DMS79 (cell line): ENCODE measurements around the gene MME.

Source experiments
- DNase-seq: peaks from one replicate; lab custom pipeline; 2025; lab: John Stamatoyannopoulos, UW

MME gene

DNA sequence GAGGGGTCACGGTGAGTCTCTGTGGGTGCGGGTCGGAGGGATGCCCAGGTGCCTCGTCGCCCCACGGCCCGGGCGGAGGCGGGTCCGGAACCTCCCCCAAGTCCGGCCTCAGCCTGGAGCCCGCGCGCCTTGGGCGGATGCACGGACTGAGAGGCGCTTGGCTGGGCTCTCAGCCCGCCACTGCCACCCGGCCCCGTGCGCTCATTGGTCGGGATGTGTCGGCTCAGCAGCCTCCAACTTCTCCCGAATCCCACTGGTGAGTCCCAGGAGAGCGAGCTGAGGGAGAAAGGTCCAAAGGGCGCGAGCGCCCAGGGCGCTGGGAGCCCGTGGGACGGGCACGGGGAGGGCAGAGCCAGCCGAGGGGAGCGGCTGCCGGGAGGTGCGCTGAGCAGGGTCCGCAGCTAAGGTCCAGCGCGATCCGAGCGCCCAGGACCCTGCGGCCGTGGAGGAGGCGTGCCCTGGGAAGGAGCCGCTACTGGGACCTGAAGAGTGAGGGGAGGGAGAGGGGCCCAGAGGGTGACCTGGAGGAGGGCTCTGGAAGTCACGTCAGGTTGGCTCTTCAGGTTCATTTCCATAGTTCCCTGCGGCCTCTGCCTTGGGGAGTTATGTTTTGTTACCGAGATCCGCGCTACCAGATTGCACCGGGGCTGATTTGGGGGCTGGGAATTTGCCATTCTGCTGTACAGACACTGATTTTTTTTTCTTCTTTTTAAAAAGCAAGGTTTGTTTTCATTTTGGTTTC lies at the start of gene MME:
MME (plus strand) TSS at position 574 of the 742 bp plus-strand sequence. CDS start 3,849 bp downstream, outside the sequence.
- DNase-seq = no peak

DNA sequence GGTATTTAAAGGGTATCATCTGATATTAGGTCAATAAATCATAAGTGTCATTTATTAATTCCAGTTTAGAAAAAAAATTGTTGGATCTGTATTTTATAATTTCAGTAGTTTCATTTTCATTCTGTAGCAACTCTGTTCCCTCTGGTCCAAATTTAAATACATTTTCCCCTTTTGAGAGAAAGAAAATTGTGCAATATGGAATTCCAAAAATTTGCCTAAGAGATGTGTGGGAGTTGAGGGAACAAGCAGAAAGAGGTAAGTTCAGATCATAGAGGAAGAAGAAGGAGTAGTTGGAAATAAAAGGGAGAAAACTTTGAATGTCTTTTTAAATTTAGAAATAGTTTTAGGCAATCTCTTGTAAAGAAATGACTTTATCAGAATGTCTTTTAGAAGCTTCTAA lies 48.9 kb upstream of the MME start:
- DNase-seq = no peak

DNA sequence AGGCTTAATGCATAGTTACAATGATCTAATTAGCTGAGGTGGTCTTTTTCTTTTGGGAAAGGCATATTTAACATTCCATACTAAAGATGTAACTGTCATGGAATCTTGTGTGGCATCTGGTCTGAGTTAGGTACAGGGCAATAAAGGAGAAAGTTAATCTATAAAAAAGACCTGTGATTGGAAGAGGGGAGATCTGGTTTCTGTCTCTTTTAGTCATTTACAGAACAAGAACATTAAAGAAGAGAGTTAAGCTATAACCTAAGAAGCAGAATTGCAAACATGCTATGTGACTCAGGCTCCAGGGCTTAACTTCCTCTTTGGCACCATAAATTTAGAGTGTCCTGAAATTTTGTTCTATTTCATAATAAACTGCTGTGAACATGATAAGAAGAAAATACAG lies 47.2 kb upstream of the MME start:
- no peak for DNase-seq

DNA sequence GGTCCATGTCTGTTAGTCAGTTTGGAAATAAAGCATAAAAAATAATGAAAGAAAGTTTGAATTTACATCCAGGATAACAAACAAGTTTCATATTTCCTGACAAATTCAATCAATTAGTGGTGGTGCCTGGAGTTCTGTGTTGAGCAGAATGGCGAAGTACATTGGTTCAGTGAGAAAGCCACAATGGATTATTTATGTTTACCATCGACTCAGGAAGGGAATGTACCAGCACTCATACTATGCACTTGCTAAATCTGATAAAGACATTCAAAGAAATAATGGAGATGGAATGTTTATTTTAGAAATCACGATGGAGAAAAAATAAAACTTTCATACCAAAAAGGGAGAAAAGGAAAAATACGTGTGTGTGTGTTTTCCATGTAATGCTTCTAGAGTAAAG lies 45.3 kb upstream of the MME start:
- DNase-seq = no peak

DNA sequence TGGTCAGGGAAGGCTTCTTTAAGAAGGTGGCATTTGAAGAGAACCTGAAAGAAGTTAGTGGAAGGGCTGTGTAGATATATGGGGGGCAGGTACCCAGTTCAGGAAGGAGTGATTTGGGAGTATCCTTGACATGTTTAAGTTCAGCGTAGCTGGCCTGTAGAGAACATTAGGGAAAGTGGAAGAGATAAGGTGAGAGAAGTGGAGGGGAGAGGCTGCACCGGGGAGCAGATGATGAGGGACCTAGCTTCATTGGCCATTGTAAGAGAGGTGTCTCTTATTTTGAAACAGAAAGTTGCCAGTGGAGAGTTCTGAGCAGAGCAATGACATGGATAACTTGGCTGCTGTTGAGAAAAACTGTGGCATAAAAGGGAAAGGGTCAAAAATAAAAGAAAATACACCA lies 44.6 kb upstream of the MME start:
- no peak for DNase-seq

DNA sequence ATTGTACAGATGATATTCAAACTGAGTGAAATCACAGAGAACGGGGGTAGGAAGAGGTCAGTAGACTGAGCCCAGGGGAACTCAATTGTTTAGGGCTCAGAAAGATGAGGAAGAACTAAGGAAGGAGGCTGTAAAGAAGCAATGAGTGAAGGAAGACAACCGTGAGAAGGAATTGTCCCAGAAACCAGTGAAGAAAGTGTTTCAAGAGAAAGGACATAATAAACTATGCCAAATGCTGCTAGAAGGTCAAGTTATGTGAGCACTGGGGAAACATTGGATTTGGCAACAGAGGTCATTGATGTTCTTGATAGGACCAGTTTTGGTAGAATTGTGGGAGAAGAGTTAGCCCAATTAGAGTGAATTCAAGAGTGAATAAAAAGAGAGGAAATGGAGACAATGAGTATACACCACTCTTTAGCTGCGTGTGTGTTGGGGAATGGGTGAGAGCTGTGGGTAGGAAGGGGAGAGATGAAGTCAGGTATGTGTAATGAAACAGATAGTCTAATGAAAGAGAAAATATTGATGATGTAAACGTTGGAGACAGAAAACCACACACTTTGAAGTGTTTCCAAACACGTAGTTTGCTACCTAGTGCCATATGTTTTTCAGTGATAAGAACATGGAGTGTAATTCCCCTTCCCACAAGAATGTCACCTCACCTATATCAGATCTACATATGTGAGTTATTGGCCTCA lies 42.5 kb upstream of the MME start:
- DNase-seq = no peak

DNA sequence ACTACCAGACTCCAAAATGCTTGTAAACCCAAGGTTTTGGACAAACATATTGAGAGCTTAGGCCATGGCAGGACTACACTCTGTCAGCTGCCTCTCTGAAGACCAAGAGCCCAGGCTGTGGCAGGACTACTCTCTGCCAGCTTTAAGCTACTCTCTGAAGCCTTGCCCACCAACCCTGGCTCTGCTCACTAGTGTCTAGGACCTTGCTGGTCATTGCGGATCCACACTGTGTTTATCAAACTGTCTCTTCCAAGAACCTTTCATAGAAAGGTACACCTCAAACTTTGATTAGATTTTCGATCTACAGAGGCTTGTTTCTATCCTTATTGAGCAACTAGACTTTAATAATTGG lies 41.9 kb upstream of the MME start:
- no peak for DNase-seq

DNA sequence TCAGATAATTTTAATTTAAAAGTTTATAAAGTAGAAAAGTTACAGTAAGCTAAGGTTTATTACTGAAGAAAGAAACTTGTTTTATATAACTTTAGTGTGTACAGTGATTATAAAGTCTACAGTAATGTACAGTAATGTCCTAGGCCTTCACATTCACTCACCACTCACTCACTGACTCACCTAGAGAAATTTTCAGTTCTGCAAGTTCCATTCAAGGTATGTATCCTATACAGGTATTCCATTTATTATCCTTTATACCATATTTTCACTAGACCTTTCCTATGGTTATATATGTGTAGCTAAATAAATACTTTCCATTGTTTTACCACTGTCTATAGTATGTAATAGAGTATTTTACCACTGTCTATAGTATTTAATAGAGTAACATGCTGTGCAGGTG lies 33.2 kb upstream of the MME start:
- no peak for DNase-seq

DNA sequence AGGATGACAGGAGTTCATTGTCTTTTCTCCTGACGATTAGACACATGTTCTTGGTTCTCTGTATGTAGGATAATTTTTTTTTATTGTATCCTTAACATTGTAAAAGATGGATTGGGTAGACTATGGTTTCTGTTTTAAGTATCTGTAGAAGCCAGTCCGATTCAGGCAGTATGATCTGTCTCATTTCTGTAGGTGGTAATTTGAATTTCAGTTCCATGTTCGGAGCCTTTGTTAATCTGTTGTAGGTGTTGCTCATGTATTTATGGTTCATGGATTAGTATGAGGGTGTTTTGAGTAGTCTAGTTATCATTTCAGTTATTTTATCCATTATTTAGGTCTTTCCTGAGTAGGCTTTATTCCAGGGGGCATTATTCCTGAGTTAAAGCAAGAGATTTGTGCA lies 32.4 kb upstream of the MME start:
- no peak for DNase-seq

DNA sequence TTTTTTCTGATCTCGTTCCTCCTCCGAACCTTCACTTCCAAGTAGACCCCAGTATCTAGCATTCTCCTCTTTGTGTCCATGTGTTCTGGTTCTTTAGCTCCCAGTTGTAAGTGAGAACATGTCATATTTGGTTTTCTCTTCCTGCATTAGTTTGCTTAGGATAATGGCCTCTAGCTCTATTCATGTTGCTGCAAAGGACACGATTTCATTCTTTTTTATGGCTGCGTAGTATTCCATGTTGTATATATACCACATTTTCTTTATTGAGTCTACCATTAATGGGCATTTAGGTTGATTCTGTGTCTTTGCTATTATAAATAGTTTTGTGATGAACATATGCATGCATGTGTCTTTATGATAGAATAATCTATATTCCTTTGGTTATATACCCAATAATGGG lies 30.2 kb upstream of the MME start:
- no peak for DNase-seq

DNA sequence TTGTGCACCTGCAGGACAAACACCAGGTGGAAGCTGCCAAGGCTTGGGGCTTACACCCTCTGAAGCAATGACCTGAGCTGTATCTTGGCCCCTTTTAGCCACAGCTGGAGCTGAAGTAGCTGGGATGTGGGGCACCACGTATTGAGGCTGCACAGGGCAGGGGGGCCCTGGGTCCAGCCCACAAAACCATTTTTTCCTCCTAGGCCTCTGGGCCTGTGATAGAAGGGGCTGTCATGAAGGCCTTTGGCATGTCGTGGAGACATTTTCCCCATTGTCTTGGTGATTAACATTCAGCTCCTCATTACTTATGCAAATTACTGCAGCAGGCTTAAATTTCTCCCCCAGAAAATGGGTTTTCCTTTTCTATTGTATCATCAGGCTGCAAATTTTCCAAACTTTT lies 27.6 kb upstream of the MME start:
- DNase-seq = no peak

DNA sequence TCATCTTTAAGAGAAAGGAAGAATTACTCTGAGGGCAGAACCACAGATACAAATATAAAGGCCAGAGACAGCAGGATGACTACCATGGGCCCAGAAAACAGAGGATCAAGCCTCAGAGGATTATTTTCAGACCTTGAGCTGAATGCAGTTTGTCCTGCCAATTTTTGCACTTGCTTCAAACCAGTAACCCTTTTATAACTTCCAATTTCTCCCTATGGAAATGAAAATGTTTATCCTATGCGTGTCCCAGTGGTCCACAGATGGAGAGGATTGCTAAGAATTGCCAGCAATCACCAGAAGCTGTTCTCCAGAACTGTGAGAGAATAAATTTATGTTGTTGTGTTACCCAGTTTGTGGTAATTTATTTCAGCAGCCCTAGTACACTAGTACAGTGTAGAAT lies 26.4 kb upstream of the MME start:
- no peak for DNase-seq

DNA sequence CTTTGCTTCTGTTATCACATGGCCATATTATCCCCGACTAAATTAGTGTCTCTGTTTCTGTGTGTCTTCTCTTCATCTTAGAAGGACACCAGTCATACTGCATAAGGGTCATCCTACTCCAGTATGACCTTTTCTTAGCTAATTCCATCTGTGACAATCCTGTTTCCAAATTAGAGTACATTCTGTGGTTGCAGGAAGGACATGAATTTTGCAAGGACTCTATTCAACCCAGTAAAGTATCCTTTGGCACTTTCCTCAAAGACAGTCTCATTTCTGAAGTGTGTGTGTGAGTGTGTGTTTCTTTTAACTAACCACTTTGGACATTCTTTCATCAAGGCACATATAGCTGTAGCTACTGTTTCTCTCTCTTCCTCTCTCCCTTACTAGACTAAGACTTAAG lies 15.2 kb upstream of the MME start:
- DNase-seq = no peak

DNA sequence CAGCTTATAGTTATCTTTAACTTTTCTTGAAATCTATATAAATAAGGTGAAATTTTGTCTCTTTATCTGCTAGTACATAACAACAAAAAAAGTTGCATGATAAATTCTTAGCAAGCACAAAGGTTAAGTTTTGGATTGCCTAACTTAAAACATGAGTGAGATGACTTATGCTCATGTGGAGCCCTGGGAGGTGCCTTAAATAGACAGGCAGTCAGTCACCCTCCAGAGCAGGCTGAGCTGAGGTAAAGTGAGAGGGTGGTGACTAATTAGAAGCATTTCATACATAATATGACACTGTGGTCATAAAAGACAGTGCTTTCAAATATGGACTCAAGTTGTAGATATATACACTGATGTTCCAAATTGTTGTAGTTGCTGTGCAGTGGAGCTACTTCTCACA lies 14.6 kb upstream of the MME start:
- DNase-seq = no peak

DNA sequence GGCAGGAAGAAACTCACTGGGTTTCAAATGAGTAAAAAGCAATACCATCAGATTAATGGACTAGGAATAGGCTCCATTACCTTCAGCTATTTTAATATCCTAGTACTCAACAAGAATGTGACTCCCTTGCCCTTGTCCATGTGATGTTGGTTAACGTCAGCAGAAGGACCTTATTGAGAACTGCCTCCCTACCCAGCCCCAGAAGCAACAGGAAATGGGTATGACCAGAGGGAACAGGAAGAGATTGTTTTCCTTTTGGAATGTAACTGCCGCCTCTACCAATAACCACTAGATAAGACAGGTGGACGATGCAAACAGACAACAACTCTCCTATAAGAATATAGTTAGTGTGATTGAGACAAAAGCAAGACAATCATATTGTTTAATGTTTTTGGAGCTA lies 10.4 kb upstream of the MME start:
- no peak for DNase-seq

DNA sequence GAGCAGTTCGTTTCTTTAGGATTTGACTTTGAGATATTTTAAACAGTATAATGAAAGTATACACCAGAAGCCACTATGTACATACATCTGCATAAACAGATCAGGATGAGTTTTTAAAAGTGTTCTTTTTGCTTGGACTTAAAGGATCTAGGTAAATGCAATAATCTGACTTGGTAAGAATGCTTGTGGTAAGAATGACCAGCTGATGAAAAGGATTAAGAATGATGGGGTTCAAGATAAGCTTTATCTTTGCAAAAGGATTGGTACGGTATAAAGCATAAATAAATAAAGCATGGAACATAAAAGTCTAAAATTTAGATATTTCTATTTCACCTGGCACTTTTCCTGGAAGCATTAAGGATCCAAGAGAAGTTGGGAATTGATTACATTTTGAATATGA lies 9.8 kb upstream of the MME start:
- DNase-seq = no peak

DNA sequence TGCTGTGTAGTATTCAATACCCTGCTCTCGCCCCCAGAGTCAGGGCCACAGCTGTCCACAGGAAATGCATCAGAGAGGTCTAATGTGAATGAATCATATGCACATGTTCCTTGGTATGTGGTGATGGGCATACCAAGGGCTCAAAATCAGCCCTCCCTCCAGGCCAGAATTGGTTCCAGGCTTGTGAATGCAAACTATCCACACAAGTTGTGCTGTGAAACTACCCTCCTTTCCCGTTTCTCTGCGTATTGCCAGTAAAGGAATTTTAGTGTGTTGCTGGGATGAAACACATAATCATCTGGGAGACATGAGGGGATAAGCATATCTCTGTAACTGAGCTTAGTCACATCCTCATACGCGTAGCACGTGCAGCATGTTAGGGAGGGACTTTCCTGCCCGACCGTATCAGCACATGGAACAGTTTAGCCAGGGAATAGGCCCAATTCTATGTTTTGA lies 9.2 kb upstream of the MME start:
- no peak for DNase-seq

DNA sequence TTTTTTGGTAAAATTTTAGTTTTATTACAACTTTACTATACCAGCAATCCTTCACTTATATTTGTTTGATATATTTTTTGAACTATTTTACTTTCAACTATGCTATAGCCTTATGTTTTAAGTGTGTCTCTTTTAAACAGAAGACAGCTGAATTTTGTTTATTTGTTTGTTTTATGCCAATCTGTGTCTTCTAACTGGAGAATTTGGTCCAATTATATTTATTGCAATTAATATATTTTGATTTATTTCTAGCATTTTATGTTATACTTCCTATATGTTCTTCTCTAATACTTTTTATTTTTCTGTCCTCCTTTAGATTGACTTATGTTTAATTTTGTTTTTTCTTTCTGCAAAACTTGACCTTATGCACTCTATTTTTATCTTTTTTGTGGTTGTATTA lies 4.9 kb upstream of the MME start:
- DNase-seq = no peak

DNA sequence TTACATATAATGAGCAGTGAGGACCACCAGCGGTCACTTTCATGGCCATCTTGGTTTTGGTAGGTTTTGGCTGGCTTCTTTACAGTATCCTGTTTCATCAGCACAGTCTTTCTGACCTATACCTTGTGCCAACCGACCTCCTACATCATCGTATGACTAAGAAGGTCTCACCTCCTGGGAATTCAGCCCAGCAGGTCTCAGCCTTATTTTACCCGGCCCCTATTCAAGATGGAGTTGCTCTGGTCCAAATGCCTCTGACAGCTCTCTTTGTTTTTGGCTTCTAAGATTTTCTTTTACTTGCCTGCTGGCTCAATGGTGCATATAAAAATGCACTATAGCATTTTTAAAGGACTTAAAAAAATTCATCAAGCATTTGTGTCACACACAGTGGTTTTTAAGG lies 3.2 kb upstream of the MME start:
- DNase-seq = no peak

DNA sequence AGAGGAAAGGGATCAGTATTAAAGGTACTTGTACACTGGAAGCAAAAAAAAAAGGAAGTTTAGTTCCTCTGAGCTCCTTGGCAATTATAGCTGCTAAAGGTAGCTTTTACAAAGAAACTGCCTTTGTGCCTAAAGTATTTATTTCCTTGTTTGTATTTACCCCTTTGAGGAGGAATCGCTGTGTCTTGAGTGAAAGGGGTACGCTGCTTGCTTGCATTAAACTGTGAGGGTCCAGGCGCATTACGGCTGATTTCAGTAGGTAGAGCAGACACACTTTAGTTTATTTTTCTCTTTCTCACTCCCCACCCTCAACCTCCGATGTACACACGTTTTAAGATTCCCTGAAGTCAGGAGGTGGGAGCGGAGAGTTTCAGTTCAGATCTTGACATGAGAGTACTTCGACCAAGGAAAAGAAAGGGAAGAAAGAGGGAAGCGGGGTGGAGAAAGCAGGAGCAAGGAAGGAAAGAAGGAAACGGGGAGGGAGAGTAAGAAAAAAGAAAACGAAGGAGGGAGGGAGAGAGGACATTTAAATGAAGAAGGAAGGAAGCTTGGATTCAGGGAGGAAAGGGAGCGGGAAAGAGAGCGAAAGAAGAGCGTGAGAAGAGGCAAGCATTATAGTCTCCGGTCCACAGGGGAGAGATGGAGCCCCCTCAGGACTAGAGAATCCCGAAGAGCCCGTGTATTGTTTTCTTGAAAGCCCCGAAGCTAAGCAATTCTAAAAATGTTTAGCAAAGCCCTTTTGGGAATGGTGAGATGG lies 1.2 kb upstream of the MME start:
- no peak for DNase-seq

DNA sequence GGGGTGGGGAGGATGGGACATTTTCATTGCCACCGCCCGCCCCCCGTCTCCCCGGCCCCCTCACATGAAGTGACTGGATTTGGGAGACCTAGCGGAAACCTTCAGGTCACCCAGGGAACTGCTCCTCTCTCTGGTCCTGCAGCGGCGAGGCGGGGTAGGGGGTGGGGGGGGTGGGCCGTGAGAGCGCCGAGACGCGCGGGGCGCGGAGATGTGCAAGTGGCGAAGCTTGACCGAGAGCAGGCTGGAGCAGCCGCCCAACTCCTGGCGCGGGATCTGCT lies 712 bp upstream of the MME start:
- DNase-seq = no peak

DNA sequence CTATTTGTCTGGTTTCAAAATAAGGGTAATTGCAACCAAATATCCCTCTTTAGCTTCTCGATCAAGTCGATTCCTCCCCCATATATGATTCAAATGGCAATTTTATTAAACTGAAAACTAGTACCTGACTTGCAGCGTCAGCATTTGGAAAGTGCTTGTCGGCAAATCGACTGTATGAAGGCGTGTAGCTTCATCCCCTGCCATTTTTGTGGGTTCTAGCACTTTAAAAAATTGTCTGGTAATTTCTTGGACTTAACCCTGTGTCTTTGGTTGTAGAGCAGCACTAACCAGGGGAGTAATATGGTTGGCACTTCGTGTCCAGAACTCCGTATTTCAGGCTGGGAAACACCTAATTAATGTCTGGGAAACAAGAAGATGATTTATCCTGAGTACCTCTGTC lies 573 bp downstream of the MME start:
- DNase-seq = no peak

DNA sequence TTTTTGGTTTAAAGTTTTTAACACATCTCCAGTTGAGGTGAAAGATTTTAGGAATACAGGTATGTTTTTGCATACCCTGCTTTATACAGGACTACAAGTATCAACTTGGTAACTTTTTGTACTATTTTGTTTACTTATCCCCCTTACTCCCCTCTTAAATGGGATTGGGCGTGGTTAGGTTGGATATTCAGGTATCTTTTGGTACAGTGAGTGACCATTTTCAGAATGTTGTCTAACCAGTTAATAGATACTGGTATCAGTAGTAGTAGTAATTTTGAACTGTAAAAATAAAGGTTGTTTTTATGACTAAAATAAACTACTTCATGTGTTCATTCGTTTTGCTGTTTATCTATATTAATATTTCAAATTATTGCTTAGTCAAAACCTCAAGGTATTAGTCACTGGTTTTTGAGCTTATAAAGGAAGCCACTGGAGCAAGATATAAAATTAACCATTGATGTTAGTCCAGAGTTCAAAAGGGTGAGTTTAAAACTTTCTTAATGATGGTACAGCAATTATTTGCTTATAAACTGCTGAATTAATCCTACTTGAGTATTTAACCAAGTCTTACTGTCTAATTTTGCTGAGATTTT lies 3.3 kb downstream of the MME start:
- DNase-seq = no peak
